Neuronal stem cell (in vitro differentiated cells): Measurements from ENCODE around the gene ADAMTS18.

Experiments used
- DNase-seq: peaks from one replicate; pipeline ENCODE4 v3.0.0-alpha.2; 2013; ENCODE audit warnings: low spot score
- H2AFZ ChIP-seq: one replicate; pipeline ENCODE4 v1.6.1; 2013; ENCODE audit warnings: mild to moderate bottlenecking, low read length, inconsistent platforms
- H2AK5ac ChIP-seq: 2 replicates; pipeline ENCODE4 v1.6.1; 2013; ENCODE audit warnings: low read depth, mild to moderate bottlenecking, inconsistent platforms, low read length, moderate library complexity, mixed read lengths
- H2BK120ac ChIP-seq: 2 replicates; pipeline ENCODE4 v1.6.1; 2013; ENCODE audit warnings: low read depth, mild to moderate bottlenecking, inconsistent platforms, low read length, moderate library complexity, mixed read lengths
- H2BK12ac ChIP-seq: one replicate; pipeline ENCODE4 v1.6.1; 2013; ENCODE audit warnings: low read length, inconsistent platforms
- H2BK15ac ChIP-seq: 2 replicates; pipeline ENCODE4 v1.6.1; 2013; ENCODE audit warnings: mild to moderate bottlenecking, low read length, inconsistent platforms, mixed read lengths
- H2BK5ac ChIP-seq: one replicate; pipeline ENCODE4 v1.6.1; 2013; ENCODE audit warnings: inconsistent platforms, mild to moderate bottlenecking, low read length, moderate library complexity
- H3K14ac ChIP-seq: one replicate; pipeline ENCODE4 v1.6.1; 2013; ENCODE audit warnings: low read length, inconsistent platforms
- H3K18ac ChIP-seq: 2 replicates; pipeline ENCODE4 v1.6.1; 2013; ENCODE audit warnings: low read length, inconsistent platforms
- H3K23ac ChIP-seq: 2 replicates; pipeline ENCODE4 v1.6.1; 2013; ENCODE audit warnings: low read depth, mild to moderate bottlenecking, mixed read lengths, low read length, inconsistent platforms; ENCODE audit not compliant: poor library complexity
- H3K27ac ChIP-seq: replicated peaks from 3 replicates; pipeline ENCODE4 v1.5.1; 2013; ENCODE audit warnings: low read length, inconsistent platforms
- H3K27me3 ChIP-seq, 3 experiments: 2 replicates each; pipeline ENCODE4 v1.6.1; 2013; ENCODE audit warnings: low read length in 3 of 3, mild to moderate bottlenecking in 2 of 3, inconsistent platforms in 1 of 3, low read depth in 1 of 3, mixed read lengths in 1 of 3, moderate library complexity in 1 of 3; ENCODE audit not compliant: control insufficient read depth in 3 of 3, insufficient read depth in 3 of 3
- H3K36me3 ChIP-seq, 2 donors: replicated peaks in 1 of 2; 2 replicates each; pipeline ENCODE4 v1.6.1; 2013; ENCODE audit warnings: low read length in 2 of 2; ENCODE audit not compliant: control insufficient read depth in 2 of 2, insufficient read depth in 2 of 2
- H3K4ac ChIP-seq: 2 replicates; pipeline ENCODE4 v1.6.1; 2013; ENCODE audit warnings: inconsistent platforms, mild to moderate bottlenecking, low read length, moderate library complexity
- H3K4me1 ChIP-seq, 2 donors: 1 replicate in 1 of 2; 2 replicates in 1 of 2; pipeline ENCODE4 v1.6.1; 2013; ENCODE audit warnings: low read length in 2 of 2, low read depth in 1 of 2; ENCODE audit not compliant: control insufficient read depth in 2 of 2, insufficient read depth in 1 of 2
- H3K4me2 ChIP-seq: one replicate; pipeline ENCODE4 v1.6.1; 2013; ENCODE audit warnings: mild to moderate bottlenecking, low read length, inconsistent platforms; ENCODE audit not compliant: insufficient read depth, poor library complexity, severe bottlenecking
- H3K4me3 ChIP-seq, 2 donors: 2 replicates each; pipeline ENCODE4 v1.5.1; 2013; ENCODE audit warnings: low read length in 2 of 2, mild to moderate bottlenecking in 2 of 2, inconsistent platforms in 1 of 2, moderate library complexity in 1 of 2
- H3K79me1 ChIP-seq: one replicate; pipeline ENCODE4 v1.6.1; 2013; ENCODE audit warnings: low read depth, mild to moderate bottlenecking, inconsistent platforms, low read length, moderate library complexity
- H3K9ac ChIP-seq: one replicate; pipeline ENCODE4 v1.6.1; 2013; ENCODE audit warnings: mild to moderate bottlenecking, low read depth, low read length, inconsistent platforms; ENCODE audit not compliant: poor library complexity
- H3K9me3 ChIP-seq, 2 donors: replicated peaks in 1 of 2; 2 replicates each; pipeline versions ENCODE3 to v1.6.1; 2013; ENCODE audit warnings: low read length in 2 of 2, mild to moderate bottlenecking in 2 of 2, inconsistent platforms in 1 of 2, low read depth in 1 of 2, mixed read lengths in 1 of 2, moderate library complexity in 1 of 2; ENCODE audit not compliant: control insufficient read depth in 2 of 2, insufficient read depth in 1 of 2
- H4K8ac ChIP-seq: one replicate; pipeline ENCODE4 v1.6.1; 2013; ENCODE audit warnings: low read depth, mild to moderate bottlenecking, inconsistent platforms, low read length, moderate library complexity
- H4K91ac ChIP-seq: one replicate; pipeline ENCODE4 v1.6.1; 2013; ENCODE audit warnings: low read length, low read depth, mild to moderate bottlenecking, inconsistent platforms; ENCODE audit not compliant: poor library complexity
- WGBS, 2 donors: extraction: QIAGEN DNeasy Blood & Tissue Kit; methylation state at CpG; one replicate each; pipeline ENCODE4 v1.1.7; 2013; ENCODE audit warnings: missing lambda C conversion rate in 2 of 2, mixed read lengths in 1 of 2; ENCODE audit not compliant: insufficient read length in 2 of 2, insufficient replicate concordance in 1 of 2; ENCODE audit errors: extremely low coverage in 2 of 2; 5-methylcytosine and 5-hydroxymethylcytosine counted together

Gene ADAMTS18

DNA sequence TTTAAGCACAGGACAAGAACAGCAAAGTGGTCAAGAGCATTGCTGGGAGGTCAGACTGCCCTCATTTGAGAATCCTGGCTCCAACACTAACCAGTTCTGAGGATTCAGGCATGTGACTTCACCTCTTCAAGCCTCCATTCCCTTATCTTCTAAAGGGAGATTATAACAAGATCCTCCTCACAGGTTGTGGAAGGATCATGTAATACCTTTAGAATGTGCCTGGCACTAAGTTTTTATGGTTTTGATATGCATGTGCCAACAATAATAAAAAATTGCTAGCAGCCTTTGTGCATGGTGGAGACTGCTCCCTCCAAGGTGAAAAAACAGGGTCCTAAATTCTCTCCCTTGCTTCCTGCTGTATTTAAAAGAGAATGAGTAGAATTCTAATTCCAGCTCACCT is 36.0 kb upstream of the ADAMTS18 start:
- no peak for DNase-seq
- Histone ChIP-seq H4K8ac (no peak overlapping the region), H2BK12ac (no peak overlapping the region), H3K27me3 (no peaks in the 10 kb centered on the region), H3K79me1 (no peaks in the 10 kb centered on the region), H3K9me3 (no peaks in the 10 kb centered on the region), H3K23ac (no peak overlapping the region), H3K4me3 (no peak overlapping the region), H3K14ac (no peak overlapping the region), H3K9ac (no peak overlapping the region), H4K91ac (no peak overlapping the region), H3K36me3 (no peaks in the 10 kb centered on the region), H2AFZ (no peak overlapping the region), H2AK5ac (no peak overlapping the region), H3K27ac (no peak overlapping the region), H2BK120ac (no peak overlapping the region), H2BK5ac (no peak overlapping the region), H3K4me2 (no peak overlapping the region), H3K4me1 (peaks cover 0 to 12% of the 10 kb centered on the region in 2 donors), H3K18ac (no peak overlapping the region), H2BK15ac (no peak overlapping the region), H3K4ac (no peak overlapping the region)

DNA sequence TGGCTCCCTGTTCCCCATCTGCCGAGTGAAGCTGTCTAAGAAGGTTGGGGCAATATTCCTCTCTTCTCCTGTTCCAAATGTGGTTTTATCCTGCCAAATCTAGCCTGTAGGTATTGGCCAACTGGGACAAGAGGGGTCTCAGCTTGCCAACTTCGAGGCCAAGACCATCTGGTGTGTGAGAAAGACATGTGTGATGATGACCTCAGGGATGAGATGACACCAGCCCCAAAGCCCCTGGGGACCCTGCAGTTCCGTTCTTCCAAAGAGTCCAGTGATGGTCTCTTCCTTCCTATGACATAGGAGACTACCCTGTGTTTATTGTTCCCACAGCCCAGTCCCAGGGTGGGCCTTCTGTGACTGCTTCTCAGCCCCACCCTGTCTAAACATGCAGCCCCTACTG is 34.8 kb upstream of the ADAMTS18 start:
- peak overlapping the region; percentile 4 for H3K18ac ChIP-seq
- no peak overlapping the region for H3K9ac ChIP-seq
- no peak overlapping the region for H4K8ac ChIP-seq
- peaks cover 0 to 12% of the 10 kb centered on the region in 2 donors for H3K4me1 ChIP-seq
- DNase-seq = no peak
- no peaks in the 10 kb centered on the region for H3K9me3 ChIP-seq
- H2BK12ac ChIP-seq = no peak overlapping the region
- H3K23ac ChIP-seq = no peak overlapping the region
- H3K27ac ChIP-seq = no peak overlapping the region
- H2BK5ac ChIP-seq = no peak overlapping the region
- no peak overlapping the region for H2BK120ac ChIP-seq
- no peaks in the 10 kb centered on the region for H3K79me1 ChIP-seq
- H2BK15ac ChIP-seq = no peak overlapping the region
- no peaks in the 10 kb centered on the region for H3K27me3 ChIP-seq
- no peak overlapping the region for H3K4me2 ChIP-seq
- no peak overlapping the region for H2AFZ ChIP-seq
- H3K36me3 ChIP-seq = no peaks in the 10 kb centered on the region
- H2AK5ac ChIP-seq = no peak overlapping the region
- H3K4me3 ChIP-seq = peak overlapping the region in 1 of 2 donors; percentile 6
- no peak overlapping the region for H3K4ac ChIP-seq
- WGBS, 2 donors = no CpG with 5 or more reads among the region's 3 CpGs
- H3K14ac ChIP-seq = no peak overlapping the region
- no peak overlapping the region for H4K91ac ChIP-seq

GRCh38 chr16:77468831-77469230 is 34.0 kb upstream of the ADAMTS18 start:
- H3K9me3 ChIP-seq = no peaks in the 10 kb centered on the region
- H3K4me1 ChIP-seq = peaks cover 0 to 12% of the 10 kb centered on the region in 2 donors
- no peak for DNase-seq
- no peaks in the 10 kb centered on the region for H3K27me3 ChIP-seq
- no peak overlapping the region for H2BK5ac ChIP-seq
- WGBS, 2 donors = no CpG with 5 or more reads among the region's 3 CpGs
- H4K8ac ChIP-seq = no peak overlapping the region
- no peak overlapping the region for H3K4ac ChIP-seq
- no peak overlapping the region for H2AK5ac ChIP-seq
- no peak overlapping the region for H2AFZ ChIP-seq
- H4K91ac ChIP-seq = no peak overlapping the region
- no peak overlapping the region for H3K9ac ChIP-seq
- no peak overlapping the region for H3K4me2 ChIP-seq
- H3K23ac ChIP-seq = no peak overlapping the region
- no peak overlapping the region for H3K18ac ChIP-seq
- no peak overlapping the region for H2BK120ac ChIP-seq
- peak overlapping the region; percentile 17 for H3K27ac ChIP-seq
- no peak overlapping the region for H2BK12ac ChIP-seq
- H3K14ac ChIP-seq = no peak overlapping the region
- no peak overlapping the region for H3K4me3 ChIP-seq
- H3K36me3 ChIP-seq = no peaks in the 10 kb centered on the region
- no peak overlapping the region for H2BK15ac ChIP-seq
- H3K79me1 ChIP-seq = no peaks in the 10 kb centered on the region

DNA sequence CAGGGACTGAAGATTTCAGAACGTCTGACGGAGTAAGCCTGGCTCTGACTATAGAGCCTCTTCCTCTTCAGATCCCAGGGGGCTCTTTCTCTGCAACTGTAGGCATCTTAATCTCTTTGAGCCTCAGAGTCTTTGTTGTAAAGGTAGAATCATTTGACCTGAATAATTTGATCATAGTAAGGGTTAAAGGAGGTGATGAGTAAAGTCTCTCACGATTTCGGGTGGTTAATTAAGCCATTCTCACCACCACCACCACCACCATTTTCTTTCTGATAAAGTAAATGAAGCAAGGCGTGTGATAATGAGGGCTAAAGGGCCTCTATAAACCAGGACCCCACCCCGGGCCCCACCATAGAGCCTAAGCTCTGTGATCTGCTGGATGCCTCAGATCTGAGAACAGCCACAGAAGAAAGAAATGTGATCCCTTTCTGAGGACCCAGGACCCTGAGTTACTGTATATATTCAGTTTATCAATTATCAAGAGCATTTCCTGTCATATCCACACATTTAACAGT is 33.0 kb upstream of the ADAMTS18 start:
- no peak overlapping the region for H3K4me3 ChIP-seq
- peaks cover 0 to 14% of the 10 kb centered on the region in 2 donors for H3K4me1 ChIP-seq
- H3K79me1 ChIP-seq = no peaks in the 10 kb centered on the region
- H2BK12ac ChIP-seq = no peak overlapping the region
- H2AFZ ChIP-seq = no peak overlapping the region
- H2AK5ac ChIP-seq = no peak overlapping the region
- WGBS, 2 donors = no CpG with 5 or more reads among the region's 6 CpGs
- no peak overlapping the region for H2BK15ac ChIP-seq
- no peak overlapping the region for H4K8ac ChIP-seq
- H3K4ac ChIP-seq = no peak overlapping the region
- H2BK5ac ChIP-seq = no peak overlapping the region
- no peak overlapping the region for H3K18ac ChIP-seq
- H3K27me3 ChIP-seq = no peaks in the 10 kb centered on the region
- peak; percentile 27 for DNase-seq
- H2BK120ac ChIP-seq = no peak overlapping the region
- H3K27ac ChIP-seq = peak overlapping the region; percentile 35
- H3K14ac ChIP-seq = no peak overlapping the region
- H4K91ac ChIP-seq = no peak overlapping the region
- no peak overlapping the region for H3K9ac ChIP-seq
- H3K4me2 ChIP-seq = no peak overlapping the region
- H3K23ac ChIP-seq = no peak overlapping the region
- no peaks in the 10 kb centered on the region for H3K9me3 ChIP-seq
- H3K36me3 ChIP-seq = no peaks in the 10 kb centered on the region
